Osteoblast (primary cell): ENCODE results near the gene MPP3. TPM values are rescaled to one million over a fixed set of nuclear protein-coding genes. Genes with fewer than 3 reads are reported as not detected.

Experiments
- DNase-seq: peaks from one replicate; pipeline ENCODE4 v3.0.0; 2011; ENCODE audit warnings: low spot score, mixed read lengths; ENCODE audit not compliant: insufficient read length; ENCODE audit errors: missing footprints
- H2AFZ ChIP-seq: 2 replicates; pipeline ENCODE4 v1.6.0; 2011; ENCODE audit warnings: mild to moderate bottlenecking, low read length
- H3K27ac ChIP-seq: 2 replicates; pipeline ENCODE4 v1.5.1; 2011; ENCODE audit warnings: mild to moderate bottlenecking, low read depth, low read length, moderate library complexity
- H3K27me3 ChIP-seq: 2 replicates; pipeline ENCODE4 v1.6.0; 2012; ENCODE audit warnings: mild to moderate bottlenecking, control low read depth, inconsistent platforms, low read length, moderate library complexity; ENCODE audit not compliant: insufficient read depth
- H3K36me3 ChIP-seq: 2 replicates; pipeline ENCODE4 v1.5.1; 2011; ENCODE audit warnings: mild to moderate bottlenecking, low read length, control low read depth, moderate library complexity; ENCODE audit not compliant: insufficient read depth
- H3K4me1 ChIP-seq: 2 replicates; pipeline ENCODE4 v1.5.1; 2011; ENCODE audit warnings: mild to moderate bottlenecking, low read length, control low read depth, moderate library complexity; ENCODE audit not compliant: insufficient read depth
- H3K4me2 ChIP-seq: 2 replicates; pipeline ENCODE4 v1.6.0; 2011; ENCODE audit warnings: mild to moderate bottlenecking, low read length; ENCODE audit not compliant: insufficient read depth
- H3K4me3 ChIP-seq: fragments of 200-600 bp; sonication (generic); 3 replicates; pipeline ENCODE4 v1.5.1; 2012; ENCODE audit warnings: mild to moderate bottlenecking, low read length, inconsistent platforms; ENCODE audit not compliant: insufficient read depth
- H3K79me2 ChIP-seq: 2 replicates; pipeline ENCODE4 v1.6.0; 2012; ENCODE audit warnings: mild to moderate bottlenecking, low read length, control low read depth, inconsistent platforms; ENCODE audit not compliant: insufficient read depth
- H3K9me3 ChIP-seq: 2 replicates; pipeline ENCODE4 v1.5.1; 2011; ENCODE audit warnings: low read depth, low read length, control low read depth
- H4K20me1 ChIP-seq: 2 replicates; pipeline ENCODE4 v1.6.0; 2012; ENCODE audit warnings: mild to moderate bottlenecking, low read length, control low read depth; ENCODE audit not compliant: insufficient read depth
- CTCF ChIP-seq: IDR thresholded peaks from 2 replicates; pipeline ENCODE4 v1.5.1; 2011; ENCODE audit warnings: mild to moderate bottlenecking, low read depth, low read length, moderate library complexity; ENCODE audit errors: extremely low read depth
- total RNA-seq: library from RNA; depleted of rRNA; stranded (reverse); fragments of >200 nt; gene quantifications from 2 replicates; pipeline ENCODE4 v1.2.3, GENCODE V29; 2012

MPP3 gene
- total RNA-seq, 1 donor: 6.2 TPM

GRCh38 chr17:43808076-43808475, 24.9 kb downstream of the MPP3 start:
- Histone ChIP-seq H3K4me2 (no peak overlapping the region), H2AFZ (no peak overlapping the region), H4K20me1 (no peaks in the 10 kb centered on the region), H3K36me3 (peaks cover 26% of the 10 kb centered on the region), H3K79me2 (no peaks in the 10 kb centered on the region), H3K27ac (no peak overlapping the region), H3K4me1 (peaks cover 6% of the 10 kb centered on the region), H3K9me3 (no peaks in the 10 kb centered on the region), H3K4me3 (no peak overlapping the region), H3K27me3 (no peaks in the 10 kb centered on the region)
- no peak for TF ChIP-seq CTCF
- no peak for DNase-seq

GRCh38 chr17:43805117-43805516, 27.8 kb downstream of the MPP3 start:
- no peaks in the 10 kb centered on the region for H4K20me1 ChIP-seq
- H3K9me3 ChIP-seq: no peaks in the 10 kb centered on the region
- no peak for DNase-seq
- H3K4me3 ChIP-seq: no peak overlapping the region
- H3K27ac ChIP-seq: no peak overlapping the region
- H3K79me2 ChIP-seq: no peaks in the 10 kb centered on the region
- no peak overlapping the region for H3K4me2 ChIP-seq
- peaks cover 6% of the 10 kb centered on the region for H3K4me1 ChIP-seq
- no peaks in the 10 kb centered on the region for H3K27me3 ChIP-seq
- TF ChIP-seq CTCF: no peak
- peaks cover 24% of the 10 kb centered on the region for H3K36me3 ChIP-seq
- no peak overlapping the region for H2AFZ ChIP-seq

GRCh38 chr17:43803758-43804157, 29.2 kb downstream of the MPP3 start:
- Histone ChIP-seq H3K9me3 (no peaks in the 10 kb centered on the region), H3K4me1 (peaks cover 6% of the 10 kb centered on the region), H3K27ac (no peak overlapping the region), H3K4me3 (no peak overlapping the region), H3K79me2 (no peaks in the 10 kb centered on the region), H3K4me2 (no peak overlapping the region), H3K27me3 (no peaks in the 10 kb centered on the region), H3K36me3 (peaks cover 20% of the 10 kb centered on the region), H2AFZ (no peak overlapping the region), H4K20me1 (no peaks in the 10 kb centered on the region)
- no peak for DNase-seq
- no peak for TF ChIP-seq CTCF

GRCh38 chr17:43801844-43802243, 31.1 kb downstream of the MPP3 start:
- Histone ChIP-seq H3K4me2 (no peak overlapping the region), H3K27me3 (no peaks in the 10 kb centered on the region), H3K9me3 (no peaks in the 10 kb centered on the region), H3K36me3 (peaks cover 15% of the 10 kb centered on the region), H2AFZ (no peak overlapping the region), H4K20me1 (no peaks in the 10 kb centered on the region), H3K27ac (no peak overlapping the region), H3K4me1 (peaks cover 6% of the 10 kb centered on the region), H3K79me2 (no peaks in the 10 kb centered on the region), H3K4me3 (no peak overlapping the region)
- no peak for TF ChIP-seq CTCF
- no peak for DNase-seq
